GM15510 (cell line): ENCODE results near the gene RPS5.

Experiments used
- POLR2A ChIP-seq: IDR thresholded peaks from 3 replicates; pipeline ENCODE4 v1.6.1; 2011; ENCODE audit warnings: borderline replicate concordance; ENCODE audit not compliant: insufficient read length; ENCODE audit errors: extremely low read depth

RPS5 gene

DNA sequence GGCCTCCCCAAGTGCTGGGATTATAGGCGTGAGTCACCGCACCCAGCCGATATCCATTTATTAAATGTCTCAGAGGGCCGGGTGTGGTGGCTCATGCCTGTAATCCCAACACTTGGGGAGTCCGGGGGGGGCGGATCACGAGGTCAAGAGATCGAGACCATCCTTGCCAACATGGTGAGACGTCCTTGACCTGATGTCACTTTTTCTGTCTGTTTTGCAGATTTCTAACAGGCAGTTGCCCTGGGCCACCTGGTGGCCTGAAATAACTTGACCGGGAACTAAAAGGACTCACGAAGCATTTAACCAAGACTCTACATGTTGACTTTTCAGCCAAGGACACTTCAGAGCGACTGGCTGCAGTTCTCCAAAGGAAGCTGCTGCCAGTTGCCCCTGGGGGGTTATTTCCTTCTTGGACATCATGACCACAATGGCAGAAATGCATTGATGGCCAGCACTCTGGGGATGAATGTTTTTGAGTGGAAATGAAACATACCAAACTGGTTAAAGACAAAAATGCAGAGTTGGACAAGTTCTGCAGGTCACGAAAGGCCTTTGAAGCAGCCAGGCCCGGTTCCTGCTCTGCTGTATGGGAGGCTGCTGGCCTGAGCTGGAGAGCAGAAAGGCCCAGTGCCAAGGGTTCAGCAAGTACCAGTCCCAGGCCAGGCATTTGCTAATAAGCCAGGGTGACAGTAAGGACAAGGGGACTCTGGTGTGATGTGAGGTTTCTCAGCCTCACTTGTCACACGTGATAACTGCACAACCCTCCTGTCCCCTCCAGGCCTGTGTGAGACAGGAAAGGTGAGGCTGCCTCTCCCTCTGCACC, 14.5 kb upstream of the RPS5 start:
- TF ChIP-seq POLR2A = no peak

DNA sequence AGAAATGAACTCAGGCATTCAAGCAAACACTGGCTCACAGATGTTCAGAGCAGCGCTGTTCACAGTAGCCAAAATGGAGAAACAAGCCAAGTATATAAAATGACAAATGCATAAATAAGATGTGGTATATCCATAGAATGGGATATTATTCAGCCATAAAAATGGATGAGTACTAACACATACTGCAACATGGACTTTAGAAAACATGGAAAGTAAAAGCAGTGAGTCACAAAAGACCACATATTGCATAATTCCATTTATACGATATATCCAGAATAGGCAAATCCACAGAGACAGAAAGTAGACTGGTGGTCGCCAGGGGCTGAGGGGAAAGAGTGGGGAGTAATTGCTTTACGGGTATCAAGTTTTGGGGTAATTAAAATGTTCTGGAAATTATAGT, 12.9 kb upstream of the RPS5 start:
- no peak for TF ChIP-seq POLR2A

DNA sequence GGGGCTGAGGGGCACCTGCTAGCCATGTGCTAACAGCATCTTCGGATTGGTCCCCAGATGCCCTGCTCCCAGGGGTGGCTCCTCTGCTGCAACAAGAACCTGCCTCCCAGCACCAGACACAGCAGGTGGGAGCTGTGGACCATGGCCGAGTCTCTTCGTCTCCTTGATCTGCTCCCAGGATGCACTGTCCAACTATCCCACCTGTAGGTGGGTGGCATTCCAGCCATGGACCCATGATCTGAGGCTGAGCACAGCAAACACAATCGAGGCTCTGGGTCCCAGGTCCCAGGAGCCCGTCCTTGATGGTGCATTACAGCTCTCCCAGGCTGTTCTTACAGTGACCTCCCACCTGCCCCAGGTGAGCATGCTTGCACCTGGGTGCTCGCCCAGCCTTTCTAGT, 7.8 kb upstream of the RPS5 start:
- TF ChIP-seq POLR2A = no peak

DNA sequence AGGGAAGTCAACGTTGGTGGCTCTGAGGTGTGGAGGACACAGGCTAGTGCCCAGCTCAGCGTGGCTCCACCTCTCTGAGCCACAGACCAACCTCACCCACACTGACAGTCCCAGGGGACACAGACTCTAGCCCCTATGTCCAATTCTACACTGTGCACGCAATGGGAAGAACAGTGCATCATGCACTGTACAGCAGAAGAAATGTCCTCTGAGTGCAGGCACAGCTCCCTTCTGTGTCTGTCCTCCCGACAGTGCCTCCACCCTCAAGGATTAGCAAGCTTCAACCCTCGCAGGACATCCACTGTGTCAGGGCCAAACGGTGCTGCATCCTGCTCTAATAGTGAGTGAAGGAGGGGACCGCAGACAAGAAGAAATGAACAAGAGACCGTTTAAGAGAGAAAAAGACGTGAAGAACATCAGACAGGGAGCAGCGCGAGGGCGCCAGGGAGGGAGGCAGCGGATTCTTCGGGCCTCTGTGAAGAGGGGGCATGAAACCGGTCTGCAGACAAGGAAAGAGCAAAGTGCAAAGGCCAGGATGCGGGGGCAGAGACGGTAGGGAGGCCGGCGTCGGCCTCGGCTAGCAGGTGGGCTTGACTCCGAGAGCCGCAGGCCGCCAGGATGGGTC, 6.9 kb upstream of the RPS5 start:
- TF ChIP-seq POLR2A = no peak

DNA sequence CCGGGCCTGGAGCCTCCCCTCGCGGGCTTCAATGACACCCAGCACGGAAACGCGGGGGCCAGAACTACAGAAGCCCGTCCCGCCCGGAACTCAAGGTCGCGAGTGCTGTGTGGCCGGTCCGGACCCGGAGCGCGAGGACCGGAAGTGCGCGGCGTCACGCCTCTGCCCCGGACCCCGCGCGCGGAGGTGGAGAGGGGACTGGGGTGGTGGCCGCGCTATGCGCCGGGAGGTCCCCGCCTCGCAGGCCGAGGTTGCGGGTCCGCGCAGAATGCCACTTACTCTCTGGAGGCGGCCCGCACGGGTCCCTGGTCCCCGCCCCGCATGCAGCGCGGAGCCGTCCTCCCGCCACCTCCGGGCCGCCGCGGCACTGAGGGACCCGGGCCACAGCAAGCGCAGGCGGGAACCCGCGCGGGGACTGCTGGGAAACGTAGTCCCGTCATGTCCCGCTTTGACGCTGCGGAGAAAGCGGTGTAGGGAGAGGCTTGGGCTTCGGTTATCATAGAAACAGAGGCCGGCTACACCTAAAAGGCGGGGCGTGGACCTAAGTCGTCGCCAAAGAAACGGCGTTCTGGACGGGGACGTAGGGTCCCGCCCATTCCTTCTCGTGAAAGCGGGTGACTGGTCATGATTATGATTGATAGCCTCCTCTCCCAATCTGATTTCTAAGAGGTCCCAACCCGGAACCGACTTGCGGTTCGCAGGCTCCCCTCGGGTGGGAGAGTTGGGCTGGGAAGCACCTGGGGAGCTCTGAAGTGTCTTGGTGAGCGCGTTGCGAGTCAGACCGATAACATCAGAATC, 6.2 kb upstream of the RPS5 start, which contains the start of gene ZNF837:
Gene ZNF837 (minus strand): TSS at position 369 of the 798 bp plus-strand sequence. CDS start 11,698 bp downstream, outside the sequence.
- peak; percentile 88 for TF ChIP-seq POLR2A

DNA sequence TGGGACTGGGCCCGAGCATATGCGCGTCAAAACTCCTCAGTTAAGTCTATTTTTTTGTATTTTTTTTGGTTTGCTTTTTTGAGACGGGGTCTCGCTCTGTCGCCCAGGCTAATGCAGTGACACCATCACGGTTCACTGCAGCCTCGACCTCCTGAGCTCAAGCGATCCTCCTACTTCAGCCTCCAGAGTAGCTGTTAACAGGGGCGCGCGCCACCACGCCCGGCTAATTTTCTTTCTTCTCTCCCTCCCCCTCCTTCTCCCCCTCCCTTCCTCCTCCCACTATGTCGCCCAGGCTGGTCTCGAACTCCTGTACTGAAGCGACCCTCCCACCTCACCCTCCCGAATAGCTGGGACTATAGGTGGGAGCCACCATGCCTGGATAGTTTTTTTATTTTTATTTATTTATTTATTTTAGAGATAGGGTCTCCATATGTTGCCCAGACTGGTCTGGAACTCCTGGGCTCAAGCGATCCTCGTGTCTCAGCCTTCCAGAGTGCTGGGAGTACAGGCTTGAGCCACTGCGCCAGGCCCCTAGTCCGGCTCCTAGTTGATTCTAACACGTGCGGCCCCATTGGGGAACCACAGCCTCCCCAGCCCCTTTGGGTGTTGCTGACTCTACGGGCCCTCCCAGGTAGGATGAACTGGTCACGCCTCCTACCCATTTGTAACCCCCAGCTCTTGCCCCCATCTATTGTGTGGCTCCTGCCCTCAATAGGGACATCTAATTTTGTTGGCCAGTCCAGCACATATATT, 5.4 kb upstream of the RPS5 start:
- no peak for TF ChIP-seq POLR2A

- no peak for TF ChIP-seq POLR2A
Measured at GRCh38 chr19:58382997-58383603, 4.0 kb upstream of the RPS5 start.

- no peak for TF ChIP-seq POLR2A
Measured at GRCh38 chr19:58385313-58385890, 1.7 kb upstream of the RPS5 start.

GRCh38 chr19:58385891-58386575, 1.0 kb upstream of the RPS5 start:
- TF ChIP-seq POLR2A = peak; percentile 27

- TF ChIP-seq POLR2A = no peak
Measured at GRCh38 chr19:58387338-58388174, 487 bp downstream of the RPS5 start.

DNA sequence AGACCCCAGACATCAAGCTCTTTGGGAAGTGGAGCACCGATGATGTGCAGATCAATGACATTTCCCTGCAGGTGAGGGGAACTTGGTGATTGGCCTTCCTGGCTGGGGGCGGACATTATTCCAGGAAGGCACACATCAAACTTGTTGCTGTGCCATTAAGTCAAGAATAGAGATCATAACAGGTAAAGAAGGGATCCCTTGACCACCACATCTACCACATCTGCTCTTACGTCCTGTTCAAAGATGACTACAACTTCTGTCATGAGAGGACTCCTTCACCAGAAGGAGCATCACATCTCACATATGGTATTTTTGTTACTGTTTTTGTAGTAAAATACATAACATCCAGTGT, 1.1 kb downstream of the RPS5 start:
- TF ChIP-seq POLR2A = no peak

GRCh38 chr19:58392945-58393724, 6.1 kb downstream of the RPS5 start:
- no peak for TF ChIP-seq POLR2A
